Chondrocyte (in vitro differentiated cells): ENCODE measurements around the gene PLXDC2. TPM values are rescaled to one million over a fixed set of nuclear protein-coding genes. Genes with fewer than 3 reads are reported as not detected.

ENCODE experiments used
- DNase-seq: peaks from one replicate; pipeline ENCODE4 v3.0.0; 2021; ENCODE audit warnings: mixed read lengths, low spot score
- H3K27ac Mint-ChIP-seq: one replicate; pipeline ENCODE4 v1.8.0; 2021; ENCODE audit warnings: mild to moderate bottlenecking, moderate library complexity, mixed read lengths; ENCODE audit not compliant: unreplicated experiment
- H3K27me3 Mint-ChIP-seq: 2 replicates; pipeline ENCODE4 v1.8.0; 2021; ENCODE audit warnings: low read depth, mixed read lengths
- H3K36me3 Mint-ChIP-seq: 2 replicates; pipeline ENCODE4 v1.8.0; 2021; ENCODE audit warnings: low read depth, mixed read lengths
- H3K4me1 Mint-ChIP-seq: 2 replicates; pipeline ENCODE4 v1.8.0; 2021; ENCODE audit warnings: low read depth, mild to moderate bottlenecking, mixed read lengths
- H3K4me3 Mint-ChIP-seq: one replicate; pipeline ENCODE4 v1.8.0; 2021; ENCODE audit warnings: mild to moderate bottlenecking, moderate library complexity, mixed read lengths; ENCODE audit not compliant: unreplicated experiment
- H3K9me3 Mint-ChIP-seq: 2 replicates; pipeline ENCODE4 v1.8.0; 2021; ENCODE audit warnings: low read depth, mixed read lengths
- total RNA-seq: library from RNA; stranded (reverse); gene quantifications from 3 replicates; pipeline ENCODE4 v1.2.1, GENCODE V29; 2021
- TF ChIP-seq, protein P1 (sequence below): fragments of 200-600 bp; sonication (generic); IDR thresholded peaks from 2 replicates; pipeline ENCODE4 v1.5.0; 2021; ENCODE audit warnings: antibody characterized with exemption, mild to moderate bottlenecking, moderate library complexity

Gene PLXDC2
- total RNA-seq, 1 donor from 2014 or later = 88.5 TPM

DNA sequence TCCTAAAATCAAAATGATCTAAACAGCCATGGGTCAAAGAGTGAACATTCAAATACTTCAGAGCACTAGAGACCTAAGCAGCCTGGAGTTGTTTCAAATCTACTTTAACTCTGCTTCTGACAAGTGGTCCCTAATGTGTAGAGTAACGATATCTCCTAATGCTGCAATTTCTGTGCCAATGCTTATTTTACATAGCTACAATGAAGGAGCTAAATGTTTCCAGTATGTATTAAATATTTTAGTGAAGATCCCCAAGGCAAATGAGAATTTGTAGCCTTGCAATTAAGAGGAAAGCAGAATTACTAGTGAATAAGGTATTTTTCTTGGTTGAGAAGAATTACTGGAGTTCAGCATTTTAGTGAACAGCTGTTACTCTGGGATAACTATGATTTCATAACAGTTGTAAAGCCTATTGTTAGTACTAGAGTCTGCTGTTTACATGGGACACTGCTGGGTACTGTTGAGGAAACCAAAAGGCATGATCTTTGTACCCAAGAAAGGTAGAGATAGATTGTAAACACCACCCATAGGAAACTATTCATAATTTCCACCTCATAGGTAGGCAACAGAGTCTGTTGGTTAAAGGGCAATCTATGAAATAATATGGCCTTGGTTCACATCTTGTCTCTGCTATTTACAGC lies 271.9 kb downstream of the PLXDC2 start:
- peaks cover 8% of the 10 kb centered on the region for H3K36me3 Mint-ChIP-seq
- peaks cover 8% of the 10 kb centered on the region for H3K9me3 Mint-ChIP-seq
- DNase-seq = no peak
- H3K27me3 Mint-ChIP-seq = no peaks in the 10 kb centered on the region
- no peak overlapping the region for H3K27ac Mint-ChIP-seq
- no peak overlapping the region for H3K4me3 Mint-ChIP-seq
- TF ChIP-seq, protein P1, sequence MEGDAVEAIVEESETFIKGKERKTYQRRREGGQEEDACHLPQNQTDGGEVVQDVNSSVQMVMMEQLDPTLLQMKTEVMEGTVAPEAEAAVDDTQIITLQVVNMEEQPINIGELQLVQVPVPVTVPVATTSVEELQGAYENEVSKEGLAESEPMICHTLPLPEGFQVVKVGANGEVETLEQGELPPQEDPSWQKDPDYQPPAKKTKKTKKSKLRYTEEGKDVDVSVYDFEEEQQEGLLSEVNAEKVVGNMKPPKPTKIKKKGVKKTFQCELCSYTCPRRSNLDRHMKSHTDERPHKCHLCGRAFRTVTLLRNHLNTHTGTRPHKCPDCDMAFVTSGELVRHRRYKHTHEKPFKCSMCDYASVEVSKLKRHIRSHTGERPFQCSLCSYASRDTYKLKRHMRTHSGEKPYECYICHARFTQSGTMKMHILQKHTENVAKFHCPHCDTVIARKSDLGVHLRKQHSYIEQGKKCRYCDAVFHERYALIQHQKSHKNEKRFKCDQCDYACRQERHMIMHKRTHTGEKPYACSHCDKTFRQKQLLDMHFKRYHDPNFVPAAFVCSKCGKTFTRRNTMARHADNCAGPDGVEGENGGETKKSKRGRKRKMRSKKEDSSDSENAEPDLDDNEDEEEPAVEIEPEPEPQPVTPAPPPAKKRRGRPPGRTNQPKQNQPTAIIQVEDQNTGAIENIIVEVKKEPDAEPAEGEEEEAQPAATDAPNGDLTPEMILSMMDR = no peak
- H3K4me1 Mint-ChIP-seq = peaks cover 21% of the 10 kb centered on the region

DNA sequence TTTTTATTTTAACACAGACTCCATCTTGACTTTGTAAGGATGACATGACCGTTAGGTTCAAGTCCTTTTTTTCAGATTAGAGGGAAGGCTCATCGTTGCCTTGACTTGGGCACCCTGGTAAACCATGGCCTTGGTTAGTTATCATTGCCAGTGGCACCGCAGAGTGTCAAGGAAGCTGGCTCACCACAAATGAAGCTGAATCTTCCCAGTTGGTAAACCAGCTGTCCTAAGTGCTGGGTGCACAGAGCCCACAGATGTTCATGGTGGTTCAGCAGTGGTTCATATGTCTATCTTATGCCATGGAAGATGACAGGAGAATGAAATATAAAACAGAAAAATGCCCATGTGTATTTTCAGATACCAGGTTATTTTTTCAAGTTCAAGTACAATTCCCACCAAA lies 273.6 kb downstream of the PLXDC2 start:
- Mint-ChIP-seq H3K27ac (no peak overlapping the region), H3K4me3 (no peak overlapping the region), H3K36me3 (peaks cover 11% of the 10 kb centered on the region), H3K27me3 (no peaks in the 10 kb centered on the region), H3K9me3 (peaks cover 8% of the 10 kb centered on the region), H3K4me1 (peaks cover 17% of the 10 kb centered on the region)
- TF ChIP-seq, protein P1 = no peak
- DNase-seq = no peak

DNA sequence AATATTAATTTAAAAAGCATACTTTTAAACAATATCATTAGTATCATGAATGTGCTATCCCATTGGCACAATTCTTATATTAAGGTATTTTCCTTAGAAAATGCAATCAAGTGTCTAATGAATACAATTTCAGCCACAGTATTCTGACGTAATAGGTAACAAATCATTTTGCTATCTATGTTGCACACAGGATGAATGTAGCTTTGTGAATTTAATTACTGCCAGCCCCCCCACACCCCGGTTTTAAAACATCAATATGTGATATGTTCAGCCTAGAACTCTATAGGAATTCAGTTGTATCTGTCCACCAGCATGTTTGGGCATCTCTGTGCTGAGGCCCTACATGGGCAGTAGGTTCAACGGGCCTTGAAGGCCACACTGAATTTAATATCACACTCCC lies 274.6 kb downstream of the PLXDC2 start:
- no peak overlapping the region for H3K4me3 Mint-ChIP-seq

DNA sequence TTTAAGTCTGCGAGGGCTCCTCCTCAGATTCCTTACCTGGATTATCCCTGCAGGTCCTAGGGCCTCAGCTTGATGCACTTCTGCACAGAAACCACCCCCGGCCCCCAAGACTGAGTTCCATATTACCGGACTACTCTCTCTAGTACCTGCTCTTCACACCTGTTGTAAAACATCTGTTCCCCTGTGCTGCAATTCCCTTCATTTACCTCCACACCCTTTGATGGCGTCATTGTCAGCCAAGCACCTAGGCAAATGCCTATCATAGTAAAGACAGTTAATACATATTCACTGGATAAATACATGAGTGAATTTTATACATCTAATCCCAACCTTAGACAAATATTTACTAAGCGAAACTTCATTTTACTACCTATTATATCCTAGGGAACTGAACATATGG lies 275.5 kb downstream of the PLXDC2 start:
- no peak for DNase-seq
- H3K9me3 Mint-ChIP-seq = peaks cover 6% of the 10 kb centered on the region
- TF ChIP-seq, protein P1 = no peak

More for the DNA sequence above, 274.6 kb downstream of the PLXDC2 start:
- Mint-ChIP-seq H3K9me3 (peaks cover 8% of the 10 kb centered on the region), H3K36me3 (peaks cover 11% of the 10 kb centered on the region), H3K4me1 (peaks cover 8% of the 10 kb centered on the region), H3K27me3 (no peaks in the 10 kb centered on the region), H3K27ac (no peak overlapping the region)
- DNase-seq = no peak
- TF ChIP-seq, protein P1 = no peak

DNA sequence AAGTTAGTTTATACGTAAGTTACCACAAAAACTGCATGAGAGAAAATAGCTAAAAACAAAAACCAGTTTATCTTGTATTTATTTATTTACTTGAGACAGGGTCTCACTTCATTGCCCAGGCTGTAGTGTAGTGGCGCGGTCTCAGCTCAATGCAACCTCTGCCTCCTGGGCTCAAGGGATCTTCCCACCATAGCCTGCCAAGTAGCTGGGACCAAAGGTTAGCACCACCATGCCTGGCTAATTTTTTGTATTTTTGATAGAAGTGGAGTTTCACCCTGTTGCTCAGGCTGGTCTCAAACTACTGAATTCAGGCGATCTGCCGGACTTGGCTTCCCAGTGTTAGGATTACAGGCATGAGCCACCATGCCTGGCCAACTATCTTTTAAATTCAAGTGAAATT lies 277.4 kb downstream of the PLXDC2 start:
- Mint-ChIP-seq H3K4me3 (no peak overlapping the region), H3K27me3 (no peaks in the 10 kb centered on the region), H3K27ac (no peak overlapping the region), H3K36me3 (peaks cover 7% of the 10 kb centered on the region), H3K9me3 (peaks cover 5% of the 10 kb centered on the region), H3K4me1 (peaks cover 5% of the 10 kb centered on the region)
- DNase-seq = no peak
- TF ChIP-seq, protein P1 = no peak

More for the DNA sequence above, 275.5 kb downstream of the PLXDC2 start:
- Mint-ChIP-seq H3K36me3 (peaks cover 8% of the 10 kb centered on the region), H3K27me3 (no peaks in the 10 kb centered on the region), H3K4me3 (no peak overlapping the region), H3K27ac (no peak overlapping the region), H3K4me1 (peaks cover 5% of the 10 kb centered on the region)
